GM12801 (cell line): ENCODE results near the gene RHBDF1.

Source experiments
- TF ChIP-seq, protein P1 (sequence below): IDR thresholded peaks from one replicate; pipeline ENCODE4 v1.5.1; 2011; ENCODE audit warnings: control low read depth; ENCODE audit not compliant: insufficient read length; ENCODE audit errors: extremely low read depth

The RHBDF1 gene

GRCh38 chr16:53346-54236, 18.8 kb downstream of the RHBDF1 start, which contains the start of the genes POLR3K and SNRNP25:
Gene POLR3K, minus strand, starts transcription at chr16:53608. Its CDS starts 22 bp downstream, at chr16:53586.
Gene SNRNP25, plus strand, starts transcription at chr16:53828. Its CDS starts 189 bp downstream, at chr16:54017.
- TF ChIP-seq, protein P1, sequence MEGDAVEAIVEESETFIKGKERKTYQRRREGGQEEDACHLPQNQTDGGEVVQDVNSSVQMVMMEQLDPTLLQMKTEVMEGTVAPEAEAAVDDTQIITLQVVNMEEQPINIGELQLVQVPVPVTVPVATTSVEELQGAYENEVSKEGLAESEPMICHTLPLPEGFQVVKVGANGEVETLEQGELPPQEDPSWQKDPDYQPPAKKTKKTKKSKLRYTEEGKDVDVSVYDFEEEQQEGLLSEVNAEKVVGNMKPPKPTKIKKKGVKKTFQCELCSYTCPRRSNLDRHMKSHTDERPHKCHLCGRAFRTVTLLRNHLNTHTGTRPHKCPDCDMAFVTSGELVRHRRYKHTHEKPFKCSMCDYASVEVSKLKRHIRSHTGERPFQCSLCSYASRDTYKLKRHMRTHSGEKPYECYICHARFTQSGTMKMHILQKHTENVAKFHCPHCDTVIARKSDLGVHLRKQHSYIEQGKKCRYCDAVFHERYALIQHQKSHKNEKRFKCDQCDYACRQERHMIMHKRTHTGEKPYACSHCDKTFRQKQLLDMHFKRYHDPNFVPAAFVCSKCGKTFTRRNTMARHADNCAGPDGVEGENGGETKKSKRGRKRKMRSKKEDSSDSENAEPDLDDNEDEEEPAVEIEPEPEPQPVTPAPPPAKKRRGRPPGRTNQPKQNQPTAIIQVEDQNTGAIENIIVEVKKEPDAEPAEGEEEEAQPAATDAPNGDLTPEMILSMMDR: no peak

DNA sequence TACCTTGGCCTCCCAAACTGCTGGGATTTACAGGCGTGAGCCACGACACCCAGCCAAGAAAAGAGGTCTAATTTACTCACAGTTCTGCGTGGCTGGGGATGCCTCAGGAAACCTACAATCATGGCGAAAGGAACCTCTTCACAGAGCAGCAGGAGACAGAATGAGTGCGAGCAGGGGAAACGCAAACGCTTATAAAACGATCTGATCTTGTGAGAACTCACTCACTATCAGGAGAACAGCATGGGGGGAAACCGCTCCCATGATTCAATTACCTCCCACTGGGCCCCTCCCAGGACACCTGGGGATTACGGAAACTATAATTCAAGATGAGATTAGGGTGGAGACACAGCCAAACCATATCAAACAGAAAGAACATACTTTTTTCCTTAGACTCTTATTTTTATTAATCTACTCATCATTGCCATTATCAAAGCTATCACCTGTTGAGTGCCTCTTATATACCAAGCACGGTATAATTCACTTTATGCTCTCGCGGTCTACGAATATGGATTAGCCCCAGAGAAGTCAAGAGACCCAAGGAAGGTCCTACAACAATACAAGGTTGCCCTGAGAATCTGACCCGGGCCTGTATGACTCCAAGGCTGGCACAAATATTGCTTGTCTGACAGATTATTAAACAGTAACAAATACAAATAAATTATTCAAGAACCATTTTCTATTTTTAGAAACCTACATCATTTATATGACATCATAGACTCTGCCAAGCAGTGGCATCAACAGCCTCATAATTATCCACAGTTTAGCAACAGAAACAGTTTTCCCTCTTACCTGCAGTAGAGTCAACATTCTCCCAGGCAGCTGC, 21.5 kb downstream of the RHBDF1 start:
- TF ChIP-seq, protein P1: no peak

DNA sequence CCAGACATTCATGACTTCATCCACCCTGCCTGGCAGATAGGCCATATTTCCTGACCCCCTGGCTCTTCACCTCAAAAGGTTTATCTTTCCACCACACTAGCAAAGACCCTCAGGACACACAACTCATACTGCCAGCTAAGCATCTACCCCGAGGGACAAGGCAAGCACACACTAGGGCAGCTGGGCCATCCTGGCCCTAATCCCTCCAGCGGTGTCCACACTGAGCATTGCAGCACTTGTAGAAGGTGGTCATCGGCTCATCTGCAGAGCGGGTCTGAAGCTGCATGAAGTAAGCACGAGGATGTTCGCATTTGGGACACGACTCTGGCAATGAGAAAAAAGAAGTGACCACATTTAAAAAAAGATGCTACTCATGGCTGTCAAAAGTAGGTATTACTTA, 25.2 kb downstream of the RHBDF1 start:
- TF ChIP-seq, protein P1: no peak

DNA sequence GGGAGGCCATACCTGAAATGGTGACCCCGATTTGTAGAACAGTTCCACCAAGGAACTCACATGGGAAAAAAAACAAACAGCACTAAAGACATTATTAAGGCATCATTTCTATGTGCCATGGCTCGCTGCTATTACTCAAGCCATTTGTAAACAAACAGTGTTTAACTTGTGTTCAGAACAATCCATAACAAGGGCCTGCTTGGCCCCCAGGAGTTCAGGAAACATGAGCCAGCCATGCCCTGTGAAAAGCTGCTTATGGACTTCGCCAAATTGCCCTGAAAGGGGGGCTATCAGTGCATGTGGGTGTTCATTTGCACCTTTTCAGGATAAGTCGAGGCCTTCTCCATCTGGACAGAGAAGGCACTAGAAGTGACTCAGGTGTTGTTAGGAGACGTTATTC, 27.0 kb downstream of the RHBDF1 start:
- TF ChIP-seq, protein P1: no peak

GRCh38 chr16:44655-45054, 27.8 kb downstream of the RHBDF1 start:
- TF ChIP-seq, protein P1: no peak

GRCh38 chr16:43294-43693, 29.1 kb downstream of the RHBDF1 start:
- TF ChIP-seq, protein P1: no peak

- TF ChIP-seq, protein P1: no peak
Observed at GRCh38 chr16:42691-43090, 29.7 kb downstream of the RHBDF1 start.
